GM19438 (cell line): Measurements from ENCODE around the gene SETX.
A peak's percentile ranks its signal among the peaks of the same experiment; 100 is the strongest.

ENCODE experiments used
- ATAC-seq: cut with Tn5 transposase; IDR thresholded peaks from one replicate; pipeline ENCODE4 v1.9.1; 2021; ENCODE audit warnings: low read depth; ENCODE audit not compliant: unreplicated experiment

SETX gene

GRCh38 chr9:132241840-132242620, 112.8 kb downstream of the SETX start:
- peak; percentile 8 for ATAC-seq

GRCh38 chr9:132241483-132241839, 113.3 kb downstream of the SETX start:
- peak; percentile 11 for ATAC-seq

- ATAC-seq: peak; percentile 73
These were observed 113.8 kb downstream of the SETX start for GRCh38 chr9:132240841-132241482.

- ATAC-seq: no peak
These were observed 114.6 kb downstream of the SETX start for GRCh38 chr9:132239999-132240840.

DNA sequence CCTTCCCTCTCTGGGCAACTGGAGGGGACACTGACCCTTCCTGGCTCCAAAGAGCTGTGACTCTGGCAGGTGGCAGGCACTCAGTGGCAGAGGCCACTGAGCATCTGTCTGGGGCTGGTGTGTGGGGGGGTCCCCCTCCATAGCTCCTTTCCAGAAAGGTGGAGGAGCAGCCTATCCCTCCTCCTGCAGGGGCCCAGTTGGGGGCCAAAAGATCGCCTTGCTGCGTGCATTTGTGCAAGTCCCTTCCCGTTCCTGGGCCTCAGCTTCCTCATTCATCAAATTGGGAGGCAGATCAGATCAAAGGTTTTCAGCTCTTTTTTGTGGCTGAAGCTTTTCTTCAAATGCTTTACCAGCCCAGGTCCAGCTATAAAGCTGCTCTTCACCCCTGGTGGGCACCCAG, 115.3 kb downstream of the SETX start:
- no peak for ATAC-seq

DNA sequence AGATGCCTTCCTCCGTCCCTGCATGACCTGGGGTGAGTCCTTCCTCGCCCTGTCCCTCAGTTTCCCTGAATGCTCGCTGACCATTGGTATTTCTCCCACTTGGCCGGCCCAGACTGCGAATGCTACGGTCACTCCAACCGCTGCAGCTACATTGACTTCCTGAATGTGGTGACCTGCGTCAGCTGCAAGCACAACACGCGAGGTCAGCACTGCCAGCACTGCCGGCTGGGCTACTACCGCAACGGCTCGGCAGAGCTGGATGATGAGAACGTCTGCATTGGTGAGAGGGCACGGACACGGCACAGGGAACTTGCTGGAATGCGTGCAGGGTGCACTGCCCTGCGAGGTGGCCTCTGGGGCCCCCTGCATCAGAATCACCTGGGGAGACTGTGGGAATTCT, 115.8 kb downstream of the SETX start:
- no peak for ATAC-seq

- ATAC-seq: no peak
These were observed 116.5 kb downstream of the SETX start for GRCh38 chr9:132238026-132238972.

DNA sequence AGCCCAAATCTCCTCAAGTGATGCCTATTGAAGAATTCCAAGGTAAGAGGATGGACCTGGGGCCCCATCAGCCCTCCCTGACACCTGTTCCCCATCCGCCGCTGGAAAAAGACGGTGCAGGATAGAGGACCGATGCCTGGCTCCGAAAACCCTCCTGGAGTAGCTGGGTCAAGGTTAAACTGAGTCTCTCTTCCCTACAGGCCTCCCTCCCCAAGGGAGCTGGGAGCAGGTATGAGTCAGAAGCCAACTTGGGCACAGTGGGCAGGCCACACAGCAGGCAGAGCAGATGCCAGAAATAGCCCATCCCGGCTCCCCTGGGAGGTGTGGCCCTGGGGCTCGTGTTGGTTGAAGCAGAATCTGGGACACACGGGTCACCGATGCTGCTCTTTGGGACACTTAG, 117.3 kb downstream of the SETX start:
- ATAC-seq: no peak

DNA sequence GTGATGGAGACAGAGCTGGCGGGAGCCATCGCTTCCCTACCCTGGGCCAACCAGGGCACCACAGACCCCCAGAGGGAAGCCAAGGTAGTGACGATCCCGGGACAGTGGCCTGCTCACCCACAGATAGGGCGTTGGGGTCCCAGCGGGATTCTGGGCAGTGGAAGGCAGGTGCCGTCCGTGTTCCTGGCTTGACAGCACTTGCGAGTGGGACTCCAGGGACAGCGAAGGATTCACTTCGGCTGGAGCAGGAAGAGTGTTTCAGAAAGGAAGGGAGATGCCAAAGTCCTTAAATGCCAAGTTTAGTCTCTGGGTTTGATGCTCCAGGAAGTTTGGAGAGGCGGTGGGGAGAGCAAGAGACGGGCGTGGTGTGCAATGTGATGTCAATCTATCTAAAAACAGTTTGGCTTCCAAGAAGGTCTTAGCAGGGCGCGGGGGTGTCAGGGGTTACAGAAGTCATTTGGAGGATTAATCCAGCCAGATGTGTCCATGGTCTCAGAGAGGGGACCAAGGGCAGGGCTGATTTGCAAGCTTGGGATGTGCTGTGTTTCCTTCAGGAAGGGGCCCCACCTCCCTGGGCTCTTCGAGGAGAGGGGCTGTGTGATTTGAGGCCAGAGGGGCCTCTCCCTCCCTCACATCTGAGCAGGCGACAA, 118.0 kb downstream of the SETX start:
- ATAC-seq: no peak

DNA sequence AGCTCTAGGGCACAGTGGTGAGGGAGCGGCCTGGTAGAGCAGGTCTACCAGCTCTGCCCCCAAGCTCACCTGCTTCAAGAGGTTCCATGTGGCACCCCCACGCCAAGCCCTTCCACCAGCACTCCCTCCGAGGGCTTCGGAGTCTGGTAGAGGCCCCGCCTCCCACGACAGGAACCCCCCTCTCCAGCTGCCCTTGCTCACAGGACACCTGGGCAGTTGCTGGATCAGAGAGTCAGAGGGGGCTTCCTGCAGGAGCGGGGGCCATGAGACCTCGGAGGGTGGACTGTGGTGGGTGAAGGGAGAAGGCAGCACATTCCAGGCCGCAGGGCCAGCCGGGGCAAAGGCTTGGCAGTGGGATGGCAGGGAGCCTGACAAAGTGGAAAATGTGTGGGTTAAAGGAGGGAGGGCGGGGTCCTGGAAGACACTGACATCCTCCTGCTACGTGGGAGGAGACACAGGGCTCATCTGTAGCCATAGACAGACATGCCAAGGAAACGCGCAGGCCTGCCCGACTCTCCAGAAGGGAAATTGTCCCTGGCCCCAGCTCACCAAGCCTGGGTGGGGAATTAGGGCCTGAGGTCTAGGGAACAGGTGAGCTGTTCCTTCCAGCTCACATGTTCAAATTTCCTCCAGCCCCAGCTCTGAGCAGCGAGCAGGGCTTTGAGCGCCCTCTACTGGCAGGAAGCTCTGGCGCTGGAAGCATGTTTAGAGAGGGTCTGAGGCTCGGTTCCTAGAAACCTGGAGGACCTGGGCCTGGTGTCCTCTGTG, 118.7 kb downstream of the SETX start:
- no peak for ATAC-seq

DNA sequence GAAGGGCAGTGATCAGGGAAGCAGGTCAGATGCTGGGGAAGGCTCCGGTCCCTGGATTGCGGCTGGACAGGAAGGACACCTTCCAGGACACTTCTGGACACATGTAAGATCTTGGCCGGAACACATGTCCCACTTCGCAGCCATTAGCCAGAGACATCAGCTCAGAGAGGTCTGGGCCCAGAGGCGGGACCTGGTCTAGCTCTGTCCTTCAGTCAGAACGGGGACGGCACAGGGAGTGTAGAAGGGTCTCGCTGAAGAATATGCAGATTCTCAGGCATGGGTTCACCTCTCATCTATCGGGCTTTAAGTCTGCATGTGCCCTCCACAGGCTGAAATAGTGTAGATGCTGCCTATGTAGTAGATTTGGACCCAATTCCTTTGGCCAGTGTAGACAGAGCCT, 119.7 kb downstream of the SETX start:
- ATAC-seq: no peak

GRCh38 chr9:132234535-132234934, 120.3 kb downstream of the SETX start:
- ATAC-seq: no peak

DNA sequence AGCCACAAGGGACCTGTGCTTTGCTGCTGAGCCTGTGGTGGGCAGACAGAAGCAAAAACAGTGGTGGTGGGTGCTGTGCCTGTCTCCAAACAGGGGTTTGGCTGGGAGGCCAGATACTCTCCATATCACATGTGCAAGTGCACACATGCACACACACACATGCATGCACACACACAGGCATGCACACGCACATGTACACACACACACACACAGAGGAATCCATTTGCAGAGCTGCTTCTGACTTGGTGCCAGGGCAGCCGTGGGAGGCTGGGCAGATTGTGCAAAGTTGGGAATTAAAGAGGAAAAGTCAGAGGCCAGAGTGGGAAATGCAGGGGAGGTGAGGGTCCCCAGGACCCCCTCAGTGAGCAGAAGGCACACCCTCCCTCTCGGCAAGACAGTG, 121.6 kb downstream of the SETX start:
- ATAC-seq: no peak

DNA sequence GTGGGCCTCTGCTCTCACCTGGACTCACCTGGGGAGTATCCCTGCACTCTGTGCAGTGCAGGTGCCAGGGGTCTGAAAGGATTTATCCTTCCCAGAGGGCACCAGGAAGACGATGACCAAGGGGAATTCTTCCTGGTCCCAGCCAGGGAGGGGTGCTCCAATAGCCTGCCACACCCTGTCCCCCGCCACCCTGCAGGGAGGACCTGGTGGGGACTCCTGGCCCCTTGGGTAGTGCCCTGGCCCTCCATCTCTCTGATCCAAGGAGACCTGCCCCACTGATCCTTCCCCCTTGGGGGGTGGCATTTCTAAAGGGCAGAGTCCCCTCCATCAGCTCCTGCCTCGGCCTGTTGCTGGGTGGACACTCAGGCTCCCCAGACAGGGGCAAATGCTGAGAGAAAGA, 122.3 kb downstream of the SETX start:
- no peak for ATAC-seq

GRCh38 chr9:132231019-132231701, 123.6 kb downstream of the SETX start:
- no peak for ATAC-seq

- no peak for ATAC-seq
These were observed 124.2 kb downstream of the SETX start for GRCh38 chr9:132230605-132231004.

DNA sequence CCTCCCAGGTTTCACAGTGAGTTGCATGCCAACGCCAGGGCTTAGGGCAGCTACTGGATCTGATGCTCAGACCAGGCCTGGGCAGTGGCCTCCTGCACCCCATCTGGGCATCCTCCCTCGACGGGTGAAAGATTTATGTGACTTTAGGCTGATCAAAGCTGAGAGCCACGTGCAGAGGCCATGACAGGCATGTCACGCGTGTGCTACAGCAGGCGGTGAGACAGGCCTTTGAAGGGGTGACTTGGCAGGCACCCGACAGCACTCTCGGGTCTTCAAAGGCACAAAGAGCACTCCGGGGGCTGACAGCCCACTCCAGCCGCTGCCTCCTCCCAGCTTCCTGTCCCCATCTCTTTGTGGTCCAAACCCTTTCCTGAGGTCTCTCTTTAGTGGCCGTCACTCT, 126.7 kb downstream of the SETX start:
- ATAC-seq: no peak

DNA sequence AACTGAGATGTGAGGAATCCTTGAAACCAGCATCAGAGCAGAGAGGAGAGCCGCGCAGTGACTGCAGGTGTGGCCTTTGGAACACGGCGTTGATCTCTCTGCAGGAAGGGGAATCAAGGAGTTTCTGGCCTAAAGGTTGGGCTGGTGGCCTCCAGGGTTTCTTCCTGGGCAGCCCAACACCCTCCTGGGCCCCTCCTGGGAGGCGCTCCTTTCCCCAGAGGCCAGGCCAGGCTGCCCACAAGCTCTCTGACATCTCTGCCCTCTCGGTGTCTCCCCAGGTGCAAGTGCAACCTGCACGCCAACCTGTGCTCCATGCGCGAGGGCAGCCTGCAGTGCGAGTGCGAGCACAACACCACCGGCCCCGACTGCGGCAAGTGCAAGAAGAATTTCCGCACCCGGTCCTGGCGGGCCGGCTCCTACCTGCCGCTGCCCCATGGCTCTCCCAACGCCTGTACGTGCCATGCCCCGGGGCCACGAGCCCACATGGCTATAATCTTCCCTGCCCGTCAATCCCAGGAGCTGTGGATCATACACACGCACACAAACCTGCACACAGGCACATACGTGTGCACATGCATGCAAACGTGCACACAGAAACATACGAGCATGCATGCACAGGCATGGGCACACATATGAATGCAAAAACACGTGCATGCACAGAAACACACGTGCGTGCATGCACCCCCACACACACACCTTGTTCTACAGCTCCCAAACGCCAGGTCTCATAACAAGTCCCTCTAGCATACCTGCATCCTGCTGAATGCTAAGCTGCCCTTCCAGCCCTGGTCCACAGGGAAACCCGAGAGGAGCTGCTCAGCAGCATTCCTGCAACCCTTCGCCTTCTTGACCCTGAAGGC, 128.0 kb downstream of the SETX start:
- no peak for ATAC-seq
